HG02759 (cell line): ENCODE data around the gene OR2T34.
"Not testable (repeated sequence)": the region's sequence is repeated elsewhere in the genome, so short reads cannot be mapped to it uniquely, and the experiment has no call there.

Experiments
- ATAC-seq: cut with Tn5 transposase; IDR thresholded peaks from one replicate; pipeline ENCODE4 v1.9.1; 2021; ENCODE audit warnings: mild to moderate bottlenecking, moderate library complexity; ENCODE audit not compliant: unreplicated experiment

The OR2T34 gene, protein sequence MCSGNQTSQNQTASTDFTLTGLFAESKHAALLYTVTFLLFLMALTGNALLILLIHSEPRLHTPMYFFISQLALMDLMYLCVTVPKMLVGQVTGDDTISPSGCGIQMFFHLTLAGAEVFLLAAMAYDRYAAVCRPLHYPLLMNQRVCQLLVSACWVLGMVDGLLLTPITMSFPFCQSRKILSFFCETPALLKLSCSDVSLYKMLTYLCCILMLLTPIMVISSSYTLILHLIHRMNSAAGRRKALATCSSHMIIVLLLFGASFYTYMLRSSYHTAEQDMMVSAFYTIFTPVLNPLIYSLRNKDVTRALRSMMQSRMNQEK

DNA sequence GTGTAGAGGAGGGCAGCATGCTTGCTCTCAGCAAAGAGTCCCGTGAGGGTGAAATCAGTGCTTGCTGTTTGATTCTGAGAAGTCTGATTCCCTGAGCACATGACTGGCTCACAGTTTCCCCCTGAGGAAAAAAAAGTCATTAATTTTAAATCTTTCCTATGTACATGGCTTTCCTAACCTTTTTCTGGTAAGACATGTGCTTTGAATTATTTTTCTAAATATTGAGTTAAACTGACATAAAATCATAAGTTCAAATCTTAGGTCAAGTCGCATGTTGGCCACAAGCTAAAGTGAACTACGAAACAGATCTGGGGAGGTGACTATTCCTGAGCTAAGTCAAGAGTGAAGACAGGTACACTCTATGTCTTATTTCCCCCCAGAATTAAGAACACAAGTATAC, at the start of gene OR2T34:
OR2T34 (minus strand) TSS at position 101 of the 400 bp plus-strand sequence; CDS start at position 101, 0 bp downstream.
- ATAC-seq, result not testable (repeated sequence)

- ATAC-seq, result peak; percentile 91
Measured at GRCh38 chr1:248622570-248623001, 48.0 kb upstream of the OR2T34 start.

DNA sequence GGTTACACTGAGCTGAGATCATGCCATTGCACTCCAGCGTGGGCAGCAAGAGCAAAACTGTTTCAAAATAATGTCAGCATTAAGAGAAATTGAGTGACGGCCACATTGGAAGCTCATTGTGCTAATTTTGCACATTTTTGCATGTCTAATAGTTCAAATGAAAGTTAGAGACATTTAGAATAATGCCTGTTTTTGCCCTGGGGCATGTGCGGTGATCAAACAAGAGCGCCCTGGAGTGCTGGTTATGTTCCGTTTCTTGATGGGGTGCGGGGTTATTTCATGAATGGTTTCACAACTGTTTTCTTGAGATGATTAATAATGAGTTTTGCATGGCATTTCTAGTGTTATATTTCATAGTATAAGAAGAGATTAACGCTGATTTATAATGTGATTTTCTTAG, 47.2 kb upstream of the OR2T34 start:
- no peak for ATAC-seq

- ATAC-seq, result peak; percentile 41
Measured at GRCh38 chr1:248618878-248619277, 44.3 kb upstream of the OR2T34 start.

DNA sequence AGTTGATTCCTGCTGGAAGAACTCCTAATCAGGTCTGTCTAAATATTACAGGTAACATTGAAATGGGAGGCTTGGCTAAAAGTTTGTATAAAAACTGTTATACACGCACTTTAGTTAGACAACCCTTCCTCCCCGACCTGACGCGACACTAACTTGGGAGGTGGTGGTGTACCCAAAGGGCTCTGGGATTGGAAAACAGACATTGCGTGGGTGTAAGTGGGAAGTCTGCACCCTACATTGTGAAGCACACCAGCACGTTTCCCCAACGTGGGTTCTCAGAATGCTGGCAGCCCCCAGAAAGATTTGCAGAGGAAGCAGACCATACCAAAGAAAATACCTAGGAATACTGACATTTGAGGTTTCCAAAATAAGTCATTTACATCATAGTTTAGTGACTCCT, 43.6 kb upstream of the OR2T34 start:
- no peak for ATAC-seq

GRCh38 chr1:248613742-248614141, 39.2 kb upstream of the OR2T34 start:
- no peak for ATAC-seq

DNA sequence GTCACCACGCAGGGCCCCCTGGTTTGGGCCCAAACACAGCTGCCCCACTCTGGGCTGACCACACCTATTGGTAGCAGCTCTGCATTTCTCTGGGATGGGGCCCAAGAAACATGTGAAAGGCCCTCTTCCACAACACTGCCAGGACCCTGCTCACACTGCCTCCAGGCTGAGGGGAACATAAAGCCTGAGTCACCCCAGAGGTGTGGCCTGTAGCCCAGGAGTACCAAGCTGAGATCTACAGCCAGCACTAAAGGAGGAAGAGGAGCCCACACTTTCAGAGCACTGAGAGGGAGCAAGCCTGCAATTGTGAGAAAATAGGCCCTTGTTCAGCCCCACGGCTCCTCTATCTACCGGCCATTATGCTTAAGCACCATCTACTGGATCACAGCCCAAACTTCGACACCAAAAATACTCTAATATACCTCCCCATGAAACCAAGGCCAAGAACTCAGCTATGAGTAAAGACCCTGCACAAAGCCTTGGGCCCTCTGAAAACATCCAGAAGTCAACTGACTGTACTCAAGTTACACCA, 37.4 kb upstream of the OR2T34 start:
- no peak for ATAC-seq

DNA sequence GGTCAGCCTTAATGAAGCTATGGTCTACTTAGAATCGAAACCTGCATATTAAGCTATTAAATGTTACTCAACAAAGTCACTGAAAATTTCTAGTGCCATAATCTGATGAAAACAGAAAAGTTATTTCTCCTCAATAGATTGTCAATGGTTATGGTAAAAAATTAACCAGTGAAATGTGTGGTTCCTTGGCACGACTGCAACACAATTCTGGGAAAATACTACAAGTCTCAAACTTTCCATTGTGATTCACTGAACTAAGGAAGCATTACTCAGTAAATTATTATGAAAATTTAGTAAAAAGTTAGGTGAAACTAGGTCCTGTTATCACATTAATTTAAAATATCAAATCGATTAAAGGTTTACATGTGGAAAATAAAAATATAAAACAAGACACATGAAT, 35.7 kb upstream of the OR2T34 start:
- ATAC-seq, result no peak

- ATAC-seq, result no peak
Measured at GRCh38 chr1:248599396-248599795, 24.8 kb upstream of the OR2T34 start.

DNA sequence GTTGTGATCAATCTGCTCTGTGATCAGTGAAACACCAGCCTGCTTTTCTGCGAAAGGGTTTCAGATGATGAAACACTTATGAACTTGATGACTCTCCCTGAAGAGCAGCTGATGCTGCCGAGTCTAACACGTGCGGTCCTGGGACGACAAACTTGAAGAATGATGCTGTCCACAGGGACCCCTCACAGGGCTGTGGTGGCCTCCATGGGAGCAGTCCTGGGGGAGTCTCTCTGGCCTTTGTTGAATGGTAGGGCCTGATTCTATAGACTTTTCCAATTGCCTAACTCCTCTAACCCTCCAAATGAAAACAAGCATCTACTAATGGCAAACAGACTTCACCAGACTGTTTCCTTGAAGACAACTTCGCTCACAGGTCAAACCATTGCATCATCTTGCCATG, 23.0 kb upstream of the OR2T34 start, which contains the start of gene OR2T10:
OR2T10 (minus strand) TSS at position 112 of the 400 bp plus-strand sequence. CDS start 3,932 bp downstream, outside the sequence.
- ATAC-seq, result no peak

- no peak for ATAC-seq
Measured at GRCh38 chr1:248596615-248597014, 22.1 kb upstream of the OR2T34 start.

DNA sequence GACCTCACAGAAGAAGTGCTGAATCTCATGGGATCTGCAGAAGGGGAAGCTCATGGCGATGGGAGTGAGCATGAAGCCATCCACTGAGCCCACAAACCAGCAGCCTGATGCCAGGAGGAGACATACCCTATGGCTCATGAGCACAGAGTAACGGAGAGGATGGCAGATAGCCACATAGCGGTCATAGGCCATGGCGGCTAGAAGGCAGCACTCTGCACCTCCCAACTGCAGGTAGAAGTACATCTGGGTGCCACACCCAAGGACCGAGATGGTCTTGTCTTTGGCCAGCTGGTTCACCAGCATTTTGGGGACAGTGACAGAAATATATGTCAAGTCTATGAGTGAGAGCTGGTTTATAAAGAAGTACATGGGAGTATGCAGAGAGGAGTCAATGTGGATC, 18.7 kb upstream of the OR2T34 start:
- no peak for ATAC-seq

DNA sequence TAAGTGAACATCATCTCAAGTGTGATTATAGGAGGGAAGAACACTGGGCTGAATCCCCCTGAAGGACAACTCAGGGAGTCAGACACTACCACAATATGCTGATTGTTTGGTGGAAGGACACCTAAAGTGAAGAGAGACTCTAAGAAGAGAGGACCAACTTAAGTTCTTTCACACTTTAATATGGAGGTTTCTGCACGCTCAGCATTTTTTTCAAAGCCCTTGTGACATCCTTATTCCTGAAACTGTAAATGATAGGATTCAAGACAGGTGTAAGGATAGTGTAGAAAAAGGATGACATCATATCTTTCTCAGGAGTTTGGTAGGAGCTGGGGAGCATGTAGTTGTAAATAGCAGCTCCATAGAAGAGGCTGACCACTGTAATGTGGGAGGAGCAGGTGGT, 18.1 kb upstream of the OR2T34 start:
- no peak for ATAC-seq

- no peak for ATAC-seq
Measured at GRCh38 chr1:248590055-248590454, 15.5 kb upstream of the OR2T34 start.

- no peak for ATAC-seq
Measured at GRCh38 chr1:248589334-248589733, 14.8 kb upstream of the OR2T34 start.

GRCh38 chr1:248585266-248585665, 10.7 kb upstream of the OR2T34 start:
- no peak for ATAC-seq

DNA sequence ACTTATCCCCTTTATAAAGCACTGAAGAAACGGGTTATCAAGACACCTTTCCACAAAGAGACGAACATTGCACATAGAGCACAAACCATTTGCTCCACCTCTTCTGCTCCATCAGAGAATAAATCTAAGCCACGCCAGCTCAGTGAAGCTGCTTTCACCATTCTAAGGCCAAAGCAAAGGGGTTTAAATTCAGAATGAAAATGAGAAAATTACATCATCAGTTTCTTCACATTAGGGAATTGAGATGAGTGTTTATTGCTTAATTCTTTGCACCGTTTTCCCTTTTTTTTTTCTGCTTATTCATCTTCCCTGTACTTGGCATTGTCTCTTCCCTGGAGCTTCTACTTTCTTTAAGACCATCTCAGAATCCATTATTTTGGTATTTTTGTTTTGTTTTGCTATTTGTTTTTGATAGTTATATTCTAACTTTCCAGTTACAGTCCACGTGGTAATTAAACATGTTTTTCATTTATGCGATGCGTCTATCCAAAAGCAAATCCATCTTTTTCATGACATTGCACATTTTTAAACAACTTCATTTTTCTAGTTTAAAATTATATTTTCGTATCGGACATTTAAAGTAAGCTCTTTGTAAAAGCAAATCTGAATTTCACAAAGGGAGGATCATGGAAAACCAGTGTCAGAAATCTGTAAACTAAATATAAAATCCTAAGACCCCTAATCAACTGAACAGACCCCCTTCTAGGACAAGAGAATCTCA, 1.9 kb upstream of the OR2T34 start:
- no peak for ATAC-seq

DNA sequence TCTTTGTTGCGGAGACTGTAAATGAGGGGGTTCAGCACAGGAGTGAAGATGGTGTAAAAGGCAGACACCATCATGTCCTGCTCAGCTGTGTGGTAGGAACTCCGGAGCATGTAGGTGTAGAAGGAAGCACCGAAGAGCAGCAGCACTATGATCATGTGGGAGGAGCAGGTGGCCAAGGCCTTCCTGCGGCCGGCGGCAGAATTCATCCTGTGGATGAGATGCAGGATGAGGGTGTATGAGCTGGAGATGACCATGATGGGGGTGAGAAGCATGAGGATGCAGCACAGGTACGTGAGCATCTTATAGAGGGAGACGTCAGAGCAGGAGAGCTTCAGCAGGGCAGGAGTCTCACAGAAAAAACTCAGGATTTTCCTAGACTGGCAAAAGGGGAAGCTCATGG, 701 bp downstream of the OR2T34 start:
- ATAC-seq, result not testable (repeated sequence)

- peak; percentile 93 for ATAC-seq
Measured at GRCh38 chr1:248572049-248572448, 2.5 kb downstream of the OR2T34 start.

DNA sequence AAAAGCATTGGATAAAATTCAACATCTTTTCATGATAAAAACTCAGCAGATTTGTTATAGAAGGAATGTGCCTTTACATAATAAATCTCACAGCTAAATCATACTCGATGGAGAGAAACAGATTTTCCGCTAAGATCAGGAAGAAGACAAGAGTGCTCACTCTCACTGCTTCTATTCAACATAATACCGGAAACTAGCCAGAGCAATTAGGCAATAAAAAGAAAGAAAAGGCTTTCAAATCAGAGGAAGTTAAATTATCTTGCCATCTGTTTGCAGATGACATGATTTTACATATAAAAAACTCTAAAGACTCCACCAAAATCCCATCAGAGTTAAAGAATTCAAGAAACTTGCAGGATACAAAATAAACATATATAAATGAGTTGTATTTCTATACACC, 3.7 kb downstream of the OR2T34 start:
- not testable (repeated sequence) for ATAC-seq

DNA sequence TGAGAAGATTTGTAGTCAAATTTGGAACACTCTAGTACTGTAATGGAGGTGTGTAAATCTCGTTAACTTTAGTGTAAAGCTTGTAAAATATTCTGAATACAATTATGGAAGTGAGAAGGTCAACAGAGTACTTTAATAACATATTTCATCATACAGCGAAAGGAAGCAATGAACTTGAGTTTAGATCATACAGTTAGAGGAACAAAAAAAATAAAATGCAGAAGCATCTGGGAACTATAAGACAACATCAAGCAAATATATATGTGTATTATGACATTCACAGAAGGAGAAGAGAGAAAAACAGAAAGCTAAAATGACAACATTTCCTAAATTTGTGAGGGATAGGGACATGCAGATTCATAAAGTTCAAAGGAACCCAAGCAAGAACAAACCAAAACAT, 5.5 kb downstream of the OR2T34 start:
- ATAC-seq, result not testable (repeated sequence)
